H1 (cell line): ENCODE results near the gene ENKUR. TPM values are rescaled to one million over a fixed set of nuclear protein-coding genes. Genes with fewer than 3 reads are reported as not detected.

Experiments
- CTCF ChIA-PET: fragments of 300-600 bp; sonication (Branson Sonifier 250); formaldehyde crosslinking; loops from one replicate; lab custom pipeline; 2021; ENCODE audit not compliant: partially characterized antibody; lab: Charles Lee
- POLR2A ChIA-PET: fragments of 300-600 bp; sonication (Branson Sonifier 250); formaldehyde crosslinking; loops from one replicate; lab custom pipeline; 2021; ENCODE audit warnings: inconsistent platforms; ENCODE audit not compliant: partially characterized antibody; lab: Charles Lee
- DNase-seq, 2 experiments: peaks; one replicate each; pipeline versions ENCODE4 v3.0.0 to v3.0.0-alpha.2; 2010 to 2022; ENCODE audit warnings: low spot score in 2 of 2, low read depth in 1 of 2, mixed read lengths in 1 of 2
- FAIRE-seq: peaks from 2 replicates; lab custom pipeline; 2011; peaks lifted over from hg19 to GRCh38; lab: Jason Lieb, UNC
- H2AFZ ChIP-seq: 2 replicates; pipeline ENCODE4 v1.8.1; 2012; ENCODE audit warnings: low read length, inconsistent platforms
- H2AK5ac ChIP-seq: 2 replicates; pipeline ENCODE4 v1.6.1; 2013; ENCODE audit warnings: low read depth, low read length
- H2BK120ac ChIP-seq: replicated peaks from 2 replicates; pipeline ENCODE3; 2013; ENCODE audit warnings: low read depth, low read length, inconsistent platforms
- H2BK12ac ChIP-seq: 2 replicates; pipeline ENCODE4 v1.6.1; 2013; ENCODE audit warnings: low read depth, low read length
- H2BK15ac ChIP-seq: 2 replicates; pipeline ENCODE4 v1.6.1; 2013; ENCODE audit warnings: low read length
- H2BK20ac ChIP-seq: 2 replicates; pipeline ENCODE4 v1.6.1; 2013; ENCODE audit warnings: low read length
- H2BK5ac ChIP-seq: 2 replicates; pipeline ENCODE4 v1.6.1; 2013; ENCODE audit warnings: low read depth, low read length
- H3K14ac ChIP-seq: 2 replicates; pipeline ENCODE4 v1.6.1; 2013; ENCODE audit warnings: inconsistent platforms; ENCODE audit not compliant: insufficient read length
- H3K18ac ChIP-seq: 2 replicates; pipeline ENCODE4 v1.6.1; 2013; ENCODE audit warnings: low read length; ENCODE audit errors: extremely low read depth
- H3K23ac ChIP-seq: 2 replicates; pipeline ENCODE4 v1.6.1; 2013; ENCODE audit warnings: inconsistent platforms; ENCODE audit not compliant: insufficient read length
- H3K23me2 ChIP-seq: 2 replicates; pipeline ENCODE4 v1.6.1; 2013; ENCODE audit warnings: low read depth, low read length
- H3K27ac ChIP-seq: 2 replicates; pipeline ENCODE4 v1.6.1; 2011; ENCODE audit warnings: low read depth, low read length, inconsistent platforms
- H3K27me3 ChIP-seq, 4 experiments: replicated peaks in 1 of 4; 1 replicate in 1 of 4; 2 replicates in 3 of 4; pipeline versions ENCODE4 v1.6.1 to v1.8.1; 2011 to 2013; ENCODE audit warnings: low read length in 3 of 4, mild to moderate bottlenecking in 3 of 4, inconsistent platforms in 2 of 4, mixed read lengths in 2 of 4, moderate library complexity in 1 of 4; ENCODE audit not compliant: control insufficient read depth in 3 of 4, insufficient read depth in 3 of 4; ENCODE audit errors: extremely low read depth in 1 of 4
- H3K36me3 ChIP-seq, 4 experiments: 2 replicates each; pipeline versions ENCODE4 v1.6.1 to v1.8.1; 2011 to 2013; ENCODE audit warnings: mild to moderate bottlenecking in 4 of 4, low read length in 3 of 4, moderate library complexity in 2 of 4, control low read depth in 1 of 4, inconsistent platforms in 1 of 4; ENCODE audit not compliant: insufficient read depth in 4 of 4, control insufficient read depth in 2 of 4
- H3K4ac ChIP-seq: replicated peaks from 2 replicates; pipeline ENCODE3; 2013; ENCODE audit warnings: low read length, low read depth, mixed read lengths, inconsistent platforms; ENCODE audit not compliant: insufficient read length
- H3K4me1 ChIP-seq, 4 experiments: replicated peaks in 1 of 4; 1 replicate in 1 of 4; 2 replicates in 3 of 4; pipeline versions ENCODE4 v1.6.1 to v1.8.1; 2011 to 2013; ENCODE audit warnings: low read length in 3 of 4, inconsistent platforms in 2 of 4, mixed read lengths in 1 of 4; ENCODE audit not compliant: insufficient read depth in 4 of 4, control insufficient read depth in 3 of 4
- H3K4me2 ChIP-seq, 2 experiments: 2 replicates each; pipeline versions ENCODE4 v1.6.1 to v1.8.1; 2011 to 2013; ENCODE audit warnings: low read depth in 2 of 2, low read length in 2 of 2, control low read depth in 1 of 2, inconsistent platforms in 1 of 2, mild to moderate bottlenecking in 1 of 2; ENCODE audit not compliant: insufficient read depth in 1 of 2
- H3K4me3 ChIP-seq, 4 experiments: fragments of 200-600, 300-600 bp in 1 of 4; sonication (generic), shearing (Covaris generic), sonication (Bioruptor Twin) in 1 of 4; 2 replicates each; pipeline versions ENCODE4 v1.5.1 to v1.8.1; 2011 to 2016; ENCODE audit warnings: low read length in 4 of 4, low read depth in 3 of 4, control low read depth in 2 of 4, inconsistent platforms in 2 of 4, mild to moderate bottlenecking in 2 of 4, mixed read lengths in 1 of 4, moderate library complexity in 1 of 4; ENCODE audit not compliant: insufficient read depth in 2 of 4; ENCODE audit errors: extremely low read depth in 1 of 4
- H3K56ac ChIP-seq: replicated peaks from 2 replicates; pipeline ENCODE3; 2013; ENCODE audit warnings: low read depth, mild to moderate bottlenecking, mixed read lengths, low read length, inconsistent platforms; ENCODE audit not compliant: insufficient read length
- H3K79me1 ChIP-seq: 2 replicates; pipeline ENCODE4 v1.6.1; 2013; ENCODE audit warnings: low read depth, low read length, control low read depth
- H3K79me2 ChIP-seq, 2 experiments: 2 replicates each; pipeline versions ENCODE4 v1.6.1 to v1.8.1; 2012 to 2013; ENCODE audit warnings: low read length in 2 of 2, mild to moderate bottlenecking in 2 of 2, inconsistent platforms in 1 of 2; ENCODE audit not compliant: insufficient read depth in 2 of 2, control insufficient read depth in 1 of 2
- H3K9ac ChIP-seq, 4 experiments: replicated peaks in 1 of 4; 1 replicate in 1 of 4; 2 replicates in 3 of 4; pipeline versions ENCODE4 v1.6.1 to v1.8.1; 2011 to 2013; ENCODE audit warnings: low read depth in 3 of 4, low read length in 3 of 4, control low read depth in 2 of 4, mild to moderate bottlenecking in 2 of 4, moderate library complexity in 2 of 4, inconsistent platforms in 1 of 4; ENCODE audit errors: extremely low read depth in 1 of 4
- H3K9me3 ChIP-seq, 2 experiments: 2 replicates each; pipeline versions ENCODE4 v1.6.1 to v1.8.1; 2012 to 2013; ENCODE audit warnings: mild to moderate bottlenecking in 2 of 2, moderate library complexity in 2 of 2, control low read depth in 1 of 2, inconsistent platforms in 1 of 2, low read depth in 1 of 2, low read length in 1 of 2, mixed read lengths in 1 of 2; ENCODE audit not compliant: insufficient read depth in 2 of 2
- H4K20me1 ChIP-seq, 2 experiments: replicated peaks in 1 of 2; 2 replicates each; pipeline versions ENCODE3 to v1.8.1; 2011 to 2013; ENCODE audit warnings: inconsistent platforms in 2 of 2, low read length in 2 of 2, mild to moderate bottlenecking in 1 of 2; ENCODE audit not compliant: insufficient read depth in 2 of 2, control insufficient read depth in 1 of 2
- H4K5ac ChIP-seq: 2 replicates; pipeline ENCODE4 v1.6.1; 2013; ENCODE audit warnings: low read length, low read depth, mixed read lengths, inconsistent platforms; ENCODE audit not compliant: insufficient read length
- H4K8ac ChIP-seq: 2 replicates; pipeline ENCODE4 v1.8.0; 2013; ENCODE audit warnings: mild to moderate bottlenecking, moderate library complexity, low read length, inconsistent platforms; ENCODE audit not compliant: insufficient read depth; ENCODE audit errors: extremely low read depth
- H4K91ac ChIP-seq: replicated peaks from 2 replicates; pipeline ENCODE3; 2013; ENCODE audit warnings: low read length, mixed read lengths, inconsistent platforms; ENCODE audit not compliant: insufficient read length
- CREB1 ChIP-seq: IDR thresholded peaks from 2 replicates; pipeline ENCODE4 v1.6.1; 2012; ENCODE audit warnings: inconsistent platforms
- EGR1 ChIP-seq: IDR thresholded peaks from 2 replicates; pipeline ENCODE4 v1.6.1; 2011; ENCODE audit warnings: low read depth, low read length, borderline replicate concordance
- JUND ChIP-seq: IDR thresholded peaks from 2 replicates; pipeline ENCODE4 v1.6.1; 2011; ENCODE audit warnings: mild to moderate bottlenecking, improper control_type of control experiment, low read length
- RFX5 ChIP-seq: IDR thresholded peaks from 2 replicates; pipeline ENCODE4 v1.6.1; 2011; ENCODE audit warnings: low read depth, low read length, improper control_type of control experiment, borderline replicate concordance
- RXRA ChIP-seq: IDR thresholded peaks from 2 replicates; pipeline ENCODE4 v1.6.1; 2011; ENCODE audit warnings: low read depth, mild to moderate bottlenecking, low read length, moderate library complexity; ENCODE audit not compliant: insufficient read depth
- SAP30 ChIP-seq: fragments of 300-600 bp; sonication (generic); IDR thresholded peaks from 2 replicates; pipeline ENCODE4 v1.7.1; 2012; ENCODE audit warnings: low read length, moderate library complexity, mild to moderate bottlenecking, inconsistent platforms; ENCODE audit not compliant: insufficient read depth, insufficient replicate concordance
- SIN3A ChIP-seq, 2 experiments: IDR thresholded peaks in 1 of 2; conservative IDR thresholded peaks in 1 of 2; 2 replicates each; pipeline ENCODE4 v1.6.1; 2011 to 2012; ENCODE audit warnings: low read length in 2 of 2, improper control_type of control experiment in 1 of 2, low read depth in 1 of 2, mild to moderate bottlenecking in 1 of 2
- TAF7 ChIP-seq: optimal IDR thresholded peaks from 2 replicates; pipeline ENCODE3; 2011; ENCODE audit warnings: low read depth, mild to moderate bottlenecking, inconsistent platforms, low read length, moderate library complexity, borderline replicate concordance
- TCF12 ChIP-seq: IDR thresholded peaks from 2 replicates; pipeline ENCODE4 v1.6.1; 2011; ENCODE audit warnings: low read depth, mild to moderate bottlenecking, low read length
- USF2 ChIP-seq: IDR thresholded peaks from 2 replicates; pipeline ENCODE4 v1.6.1; 2011; ENCODE audit warnings: low read length, improper control_type of control experiment
- ZNF274 ChIP-seq: IDR thresholded peaks from 2 replicates; pipeline ENCODE4 v1.7.0; 2012; ENCODE audit warnings: low read length, borderline replicate concordance; ENCODE audit errors: extremely low read depth
- WGBS, 2 experiments: shearing (Covaris generic) in 1 of 2; methylation state at CpG; one replicate each; pipeline versions ENCODE4 v1.1.6 to v1.1.7; 2013 to 2015; ENCODE audit warnings: low lambda C conversion rate in 2 of 2, mixed read lengths in 2 of 2, inconsistent platforms in 1 of 2, low coverage in 1 of 2, missing lambda C conversion rate in 1 of 2; ENCODE audit not compliant: insufficient replicate concordance in 2 of 2, insufficient coverage in 1 of 2, insufficient read length in 1 of 2; ENCODE audit errors: extremely low coverage in 1 of 2, missing lambda C conversion rate in 1 of 2; 5-methylcytosine and 5-hydroxymethylcytosine counted together
- polyA plus RNA-seq, 7 experiments: library from polyadenylated mRNA; depleted of rRNA in 3 of 7; stranded (reverse) in 5 of 7; unstranded in 2 of 7; fragments of >200 nt in 5 of 7; fragments of 200-250 nt in 2 of 7; gene quantifications; 1 replicate in 5 of 7; 2 replicates in 1 of 7; 4 replicates in 1 of 7; pipeline versions ENCODE4 v1.2.1 to v1.2.3, GENCODE V29; 2011 to 2013; ENCODE audit warnings: missing spikeins in 2 of 7, mixed read lengths in 2 of 7
- total RNA-seq: library from RNA; stranded (reverse); fragmentation: NEBNext Ultra II Directional; extraction: Animal tissue kit (Norgen Biotek cat#: 25700); gene quantifications from 2 replicates; pipeline ENCODE4 v1.2.1, GENCODE V29; 2021

The ENKUR gene
- total and polyA plus RNA-seq, 2 of the 8 experiments (the other 6 are each of a cell fraction or from before 2014, with no cell fraction given): not detected

- Histone ChIP-seq H3K79me1 (no peaks in the 10 kb centered on the region), H3K14ac (no peak overlapping the region), H2BK5ac (no peak overlapping the region), H3K18ac (no peak overlapping the region), H3K23ac (no peak overlapping the region), H4K91ac (no peak overlapping the region), H2AK5ac (no peak overlapping the region), H3K79me2 (no peaks in the 10 kb centered on the region), H3K9me3 (no peaks in the 10 kb centered on the region), H3K56ac (no peak overlapping the region), H3K23me2 (peaks cover 4% of the 10 kb centered on the region; the same call in 1 of the 2 replicates), H3K36me3 (no peaks in the 10 kb centered on the region), H4K8ac (no peak overlapping the region), H2BK20ac (no peak overlapping the region), H3K27ac (no peak overlapping the region), H3K9ac (no peak overlapping the region), H2BK15ac (no peak overlapping the region), H3K4me2 (no peak overlapping the region), H3K4me1 (peaks cover 0 to 6% (median 3%) of the 10 kb centered on the region in 4 experiments; a peak in 2 of 7 replicates), H3K27me3 (no peaks in the 10 kb centered on the region), H4K20me1 (peaks cover 0 to 4% of the 10 kb centered on the region in 2 experiments), H2BK120ac (no peak overlapping the region), H4K5ac (no peak overlapping the region), H3K4me3 (no peak overlapping the region), H2BK12ac (no peak overlapping the region), H3K4ac (no peak overlapping the region), H2AFZ (no peak overlapping the region)
- DNase-seq: no peak
- FAIRE-seq: no peak
- WGBS, 2 experiments: 88% methylated on average over 3 of the region's 3 CpGs; no CpG with 5 or more reads in 1 of the 2 experiments
- ChIA-PET CTCF (interaction anchor here (0.6 kb wide), 1 partner anchor 139 kb away, joined by 3 read pairs; no protein-coding TSS in a partner anchor), POLR2A (interaction anchor here (1.2 kb wide), 2 partner anchors 9 to 11 kb away, joined by 3 to 5 read pairs; no protein-coding TSS in a partner anchor)
- no peak for TF ChIP-seq RFX5
- TF ChIP-seq EGR1: no peak
- no peak for TF ChIP-seq JUND
- TF ChIP-seq TCF12: no peak
- no peak for TF ChIP-seq CREB1
- TF ChIP-seq RXRA: no peak
- TF ChIP-seq TAF7: no peak
- TF ChIP-seq USF2: no peak
- TF ChIP-seq SIN3A (conservative IDR thresholded peaks at IDR 0.05 in 1 of 2, IDR thresholded peaks at IDR 0.05 in 1 of 2; ENCODE audit: low read depth in 1 of 2, low read length in 2 of 2): no peak
- TF ChIP-seq SAP30: no peak
- TF ChIP-seq ZNF274: no peak
Measured at GRCh38 chr10:24962995-24963394, 53.0 kb downstream of the ENKUR start.
